H9 (cell line): ENCODE results near the gene SLC24A2. TPM values are rescaled to one million over a fixed set of nuclear protein-coding genes. Genes with fewer than 3 reads are reported as not detected.

Experiments
- DNase-seq: peaks from one replicate; pipeline ENCODE4 v3.0.0-alpha.2; 2017
- H2AFZ ChIP-seq: one replicate; pipeline ENCODE4 v1.6.1; 2013; ENCODE audit warnings: mild to moderate bottlenecking, low read length, control low read depth, moderate library complexity
- H2AK5ac ChIP-seq: 2 replicates; pipeline ENCODE4 v1.6.1; 2013; ENCODE audit warnings: low read length, control low read depth, mixed read lengths; ENCODE audit not compliant: insufficient read length
- H2BK120ac ChIP-seq: one replicate; pipeline ENCODE4 v1.6.1; 2013; ENCODE audit warnings: low read depth, mild to moderate bottlenecking, low read length, control low read depth, inconsistent platforms; ENCODE audit not compliant: poor library complexity, severe bottlenecking
- H2BK12ac ChIP-seq: 2 replicates; pipeline ENCODE4 v1.6.1; 2013; ENCODE audit warnings: low read length, control low read depth, mixed read lengths, low read depth; ENCODE audit not compliant: insufficient read length
- H2BK15ac ChIP-seq: 2 replicates; pipeline ENCODE4 v1.6.1; 2013; ENCODE audit warnings: low read depth, low read length, control low read depth
- H2BK20ac ChIP-seq: one replicate; pipeline ENCODE4 v1.6.1; 2013; ENCODE audit warnings: low read depth, mild to moderate bottlenecking, low read length, control low read depth, inconsistent platforms; ENCODE audit not compliant: poor library complexity, severe bottlenecking
- H2BK5ac ChIP-seq: 2 replicates; pipeline ENCODE4 v1.6.1; 2013; ENCODE audit warnings: low read length, control low read depth, mixed read lengths; ENCODE audit not compliant: insufficient read length
- H3K14ac ChIP-seq: 2 replicates; pipeline ENCODE4 v1.6.1; 2013; ENCODE audit warnings: low read length, control low read depth; ENCODE audit not compliant: insufficient read depth
- H3K18ac ChIP-seq: 2 replicates; pipeline ENCODE4 v1.6.1; 2013; ENCODE audit warnings: low read depth, mild to moderate bottlenecking, mixed read lengths, low read length, control low read depth; ENCODE audit not compliant: insufficient read length
- H3K23ac ChIP-seq: 2 replicates; pipeline ENCODE4 v1.6.1; 2013; ENCODE audit warnings: low read length, control low read depth, mixed read lengths, low read depth; ENCODE audit not compliant: insufficient read length
- H3K23me2 ChIP-seq: 2 replicates; pipeline ENCODE4 v1.6.1; 2013; ENCODE audit warnings: low read depth, mild to moderate bottlenecking, mixed read lengths, low read length, control low read depth; ENCODE audit not compliant: insufficient read length, poor library complexity, severe bottlenecking
- H3K27ac ChIP-seq: 2 replicates; pipeline ENCODE4 v1.5.1; 2013; ENCODE audit warnings: low read length, control low read depth, mixed read lengths, low read depth; ENCODE audit not compliant: insufficient read length
- H3K27me3 ChIP-seq: 2 replicates; pipeline ENCODE4 v1.6.1; 2013; ENCODE audit warnings: low read length, control low read depth, inconsistent platforms; ENCODE audit not compliant: insufficient read depth
- H3K4ac ChIP-seq: 2 replicates; pipeline ENCODE4 v1.6.1; 2013; ENCODE audit warnings: low read depth, mild to moderate bottlenecking, control low read depth, inconsistent platforms, low read length, moderate library complexity
- H3K4me1 ChIP-seq: 2 replicates; pipeline ENCODE4 v1.6.1; 2013; ENCODE audit warnings: low read length, control low read depth, inconsistent platforms; ENCODE audit not compliant: insufficient read depth
- H3K4me2 ChIP-seq: 2 replicates; pipeline ENCODE4 v1.6.1; 2013; ENCODE audit warnings: low read length, control low read depth, mixed read lengths; ENCODE audit not compliant: insufficient read length, insufficient read depth
- H3K56ac ChIP-seq: 2 replicates; pipeline ENCODE4 v1.6.1; 2013; ENCODE audit warnings: low read depth, mild to moderate bottlenecking, mixed read lengths, low read length, control low read depth; ENCODE audit not compliant: insufficient read length
- H3K79me1 ChIP-seq: 2 replicates; pipeline ENCODE4 v1.6.1; 2013; ENCODE audit warnings: low read depth, mild to moderate bottlenecking, moderate library complexity, low read length, control low read depth, inconsistent platforms; ENCODE audit not compliant: insufficient read depth, poor library complexity, severe bottlenecking
- H3K79me2 ChIP-seq: 2 replicates; pipeline ENCODE4 v1.6.1; 2013; ENCODE audit warnings: low read length, control low read depth, inconsistent platforms; ENCODE audit not compliant: insufficient read depth
- H3K9ac ChIP-seq: 2 replicates; pipeline ENCODE4 v1.6.1; 2013; ENCODE audit warnings: low read length, control low read depth, mixed read lengths; ENCODE audit not compliant: insufficient read length; ENCODE audit errors: extremely low read depth
- H3K9me3 ChIP-seq: one replicate; pipeline ENCODE4 v1.6.1; 2013; ENCODE audit warnings: low read depth, low read length, inconsistent platforms; ENCODE audit not compliant: control insufficient read depth
- H3T11ph ChIP-seq: one replicate; pipeline ENCODE4 v1.6.1; 2013; ENCODE audit warnings: mild to moderate bottlenecking, low read length, control low read depth, inconsistent platforms
- H4K20me1 ChIP-seq: one replicate; pipeline ENCODE4 v1.6.1; 2013; ENCODE audit not compliant: control insufficient read depth, insufficient read length, insufficient read depth
- H4K5ac ChIP-seq: 2 replicates; pipeline ENCODE4 v1.6.1; 2013; ENCODE audit warnings: low read depth, mild to moderate bottlenecking, mixed read lengths, low read length, control low read depth; ENCODE audit not compliant: insufficient read length
- H4K8ac ChIP-seq: replicated peaks from 2 replicates; pipeline ENCODE4 v1.6.1; 2013; ENCODE audit warnings: low read length, control low read depth, mixed read lengths, low read depth; ENCODE audit not compliant: insufficient read length
- H4K91ac ChIP-seq: 2 replicates; pipeline ENCODE4 v1.6.1; 2013; ENCODE audit warnings: low read depth, mild to moderate bottlenecking, moderate library complexity, mixed read lengths, low read length, control low read depth; ENCODE audit not compliant: insufficient read length
- H3K27ac Mint-ChIP-seq, 3 experiments: 2 replicates in 2 of 3; 3 replicates in 1 of 3; pipeline ENCODE4 v1.8.0; 2020 to 2021; ENCODE audit warnings: mixed read lengths in 3 of 3, mild to moderate bottlenecking in 1 of 3, moderate library complexity in 1 of 3
- H3K27me3 Mint-ChIP-seq: 2 replicates; pipeline ENCODE4 v1.8.0; 2021; ENCODE audit warnings: low read depth, mild to moderate bottlenecking, moderate library complexity, mixed read lengths
- H3K36me3 Mint-ChIP-seq, 3 experiments: 2 replicates in 2 of 3; 3 replicates in 1 of 3; pipeline ENCODE4 v1.8.0; 2020 to 2021; ENCODE audit warnings: low read depth in 3 of 3, mixed read lengths in 3 of 3; ENCODE audit not compliant: insufficient read depth in 1 of 3
- H3K4me1 Mint-ChIP-seq, 2 experiments: 2 replicates each; pipeline ENCODE4 v1.8.0; 2020; ENCODE audit warnings: mixed read lengths in 2 of 2
- H3K4me3 Mint-ChIP-seq, 2 experiments: 2 replicates in 1 of 2; 3 replicates in 1 of 2; pipeline ENCODE4 v1.8.0; 2020 to 2021; ENCODE audit warnings: mild to moderate bottlenecking in 2 of 2, mixed read lengths in 2 of 2, moderate library complexity in 1 of 2
- H3K9me3 Mint-ChIP-seq, 2 experiments: 2 replicates in 1 of 2; 3 replicates in 1 of 2; pipeline ENCODE4 v1.8.0; 2020; ENCODE audit warnings: mild to moderate bottlenecking in 2 of 2, mixed read lengths in 2 of 2, moderate library complexity in 1 of 2
- WGBS: extraction: QIAGEN DNeasy Blood & Tissue Kit; methylation state at CpG from one replicate; pipeline ENCODE4 v1.1.7; 2013; ENCODE audit warnings: missing lambda C conversion rate, low lambda C conversion rate, mixed read lengths; ENCODE audit not compliant: insufficient read length; ENCODE audit errors: extremely low coverage; 5-methylcytosine and 5-hydroxymethylcytosine counted together
- total RNA-seq: library from RNA; stranded (reverse); gene quantifications from 2 replicates; pipeline ENCODE4 v1.2.1, GENCODE V29; 2021
- TF ChIP-seq, protein P1 (sequence below): fragments of 200-600 bp; sonication (generic); conservative IDR thresholded peaks from 3 replicates; pipeline ENCODE4 v1.8.0; 2021; ENCODE audit warnings: antibody characterized with exemption, mild to moderate bottlenecking

The SLC24A2 gene
- total RNA-seq, 1 experiment from 2014 or later: 6.2 TPM

DNA sequence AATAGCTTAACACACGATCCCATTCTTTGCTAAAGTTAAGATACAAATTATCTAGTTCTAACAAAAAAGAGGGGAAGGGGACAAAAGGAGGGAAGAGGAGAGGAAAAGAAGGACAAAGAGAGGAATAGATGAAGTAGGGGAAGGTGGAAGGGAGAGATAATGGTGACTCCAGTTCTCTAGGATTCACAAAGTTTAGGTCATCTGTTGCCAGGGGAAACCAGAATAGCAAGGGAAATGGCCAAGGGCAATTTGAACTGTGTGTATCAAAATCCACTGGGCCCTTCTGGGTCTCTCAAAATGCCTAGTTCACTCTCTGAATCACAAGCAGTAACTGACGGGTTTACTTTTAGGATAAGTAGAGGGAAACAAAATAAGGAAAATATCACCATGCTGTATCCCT lies 7.6 kb downstream of the SLC24A2 start:
- Histone ChIP-seq H2AK5ac (no peak overlapping the region), H3K4ac (no peak overlapping the region)
- no peak for DNase-seq

More for the DNA sequence above, 7.6 kb downstream of the SLC24A2 start:
- Histone ChIP-seq H4K20me1 (no peaks in the 10 kb centered on the region), H4K91ac (no peak overlapping the region), H3K4me1 (peaks cover 10% of the 10 kb centered on the region; the same call in 1 of the 2 replicates), H4K8ac (no peak overlapping the region), H3K27ac (no peak overlapping the region), H2BK5ac (no peak overlapping the region), H3K9ac (no peak overlapping the region), H2BK20ac (no peak overlapping the region), H2BK15ac (no peak overlapping the region), H3K79me1 (no peaks in the 10 kb centered on the region), H3K27me3 (no peaks in the 10 kb centered on the region), H3K56ac (no peak overlapping the region), H3T11ph (no peak overlapping the region), H3K9me3 (no peaks in the 10 kb centered on the region), H2AFZ (no peak overlapping the region), H2BK12ac (no peak overlapping the region), H4K5ac (no peak overlapping the region), H3K14ac (no peak overlapping the region), H3K18ac (no peak overlapping the region), H3K23me2 (no peaks in the 10 kb centered on the region), H3K23ac (no peak overlapping the region), H2BK120ac (no peak overlapping the region), H3K4me2 (no peak overlapping the region), H3K79me2 (no peaks in the 10 kb centered on the region)
- Mint-ChIP-seq H3K27ac (no peak overlapping the region), H3K27me3 (no peaks in the 10 kb centered on the region), H3K9me3 (no peaks in the 10 kb centered on the region; a peak in 1 of 5 replicates), H3K4me1 (peaks cover 29 to 43% of the 10 kb centered on the region in 2 experiments), H3K36me3 (peaks cover 4 to 13% (median 11%) of the 10 kb centered on the region in 3 experiments; a peak in 6 of 7 replicates), H3K4me3 (no peak overlapping the region)
- no CpG with 5 or more reads among the region's 2 CpGs for WGBS
- TF ChIP-seq, protein P1, sequence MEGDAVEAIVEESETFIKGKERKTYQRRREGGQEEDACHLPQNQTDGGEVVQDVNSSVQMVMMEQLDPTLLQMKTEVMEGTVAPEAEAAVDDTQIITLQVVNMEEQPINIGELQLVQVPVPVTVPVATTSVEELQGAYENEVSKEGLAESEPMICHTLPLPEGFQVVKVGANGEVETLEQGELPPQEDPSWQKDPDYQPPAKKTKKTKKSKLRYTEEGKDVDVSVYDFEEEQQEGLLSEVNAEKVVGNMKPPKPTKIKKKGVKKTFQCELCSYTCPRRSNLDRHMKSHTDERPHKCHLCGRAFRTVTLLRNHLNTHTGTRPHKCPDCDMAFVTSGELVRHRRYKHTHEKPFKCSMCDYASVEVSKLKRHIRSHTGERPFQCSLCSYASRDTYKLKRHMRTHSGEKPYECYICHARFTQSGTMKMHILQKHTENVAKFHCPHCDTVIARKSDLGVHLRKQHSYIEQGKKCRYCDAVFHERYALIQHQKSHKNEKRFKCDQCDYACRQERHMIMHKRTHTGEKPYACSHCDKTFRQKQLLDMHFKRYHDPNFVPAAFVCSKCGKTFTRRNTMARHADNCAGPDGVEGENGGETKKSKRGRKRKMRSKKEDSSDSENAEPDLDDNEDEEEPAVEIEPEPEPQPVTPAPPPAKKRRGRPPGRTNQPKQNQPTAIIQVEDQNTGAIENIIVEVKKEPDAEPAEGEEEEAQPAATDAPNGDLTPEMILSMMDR: no peak
